ENCODE measurements around the gene MED16. TPM values are rescaled to one million over a fixed set of nuclear protein-coding genes. Genes with fewer than 3 reads are reported as not detected.

MED16 gene
- total RNA-seq, 1 donor from 2014 or later, result 28.8 TPM

GRCh38 chr19:875265-875879 lies 17.6 kb downstream of the MED16 start:
- no peak for DNase-seq (ENCODE audit: low spot score)

DNA sequence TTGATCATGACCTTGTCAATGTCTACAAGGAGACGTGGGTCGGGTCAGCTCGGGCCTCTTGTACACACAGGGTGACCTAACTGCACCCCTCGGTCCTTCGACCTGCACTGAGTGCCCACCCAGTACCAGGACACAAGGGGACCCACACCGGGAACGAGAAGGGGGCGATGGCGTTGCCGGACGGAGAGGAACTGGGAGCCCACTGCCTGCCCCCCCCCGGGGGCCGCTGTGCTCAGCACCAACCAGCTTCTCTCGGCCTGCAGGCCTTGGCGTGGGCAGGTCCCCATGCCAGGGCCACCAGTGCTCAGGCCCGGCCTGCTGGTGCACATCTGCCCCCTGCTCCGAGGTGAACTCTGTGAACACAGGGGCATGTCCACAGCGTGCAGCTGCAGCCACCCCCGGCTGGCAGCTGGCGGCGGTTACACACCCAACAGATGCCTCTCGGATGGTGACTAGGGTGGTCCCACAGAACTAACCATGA lies 19.4 kb downstream of the MED16 start:
- DNase-seq (ENCODE audit: low spot score), result no peak

DNA sequence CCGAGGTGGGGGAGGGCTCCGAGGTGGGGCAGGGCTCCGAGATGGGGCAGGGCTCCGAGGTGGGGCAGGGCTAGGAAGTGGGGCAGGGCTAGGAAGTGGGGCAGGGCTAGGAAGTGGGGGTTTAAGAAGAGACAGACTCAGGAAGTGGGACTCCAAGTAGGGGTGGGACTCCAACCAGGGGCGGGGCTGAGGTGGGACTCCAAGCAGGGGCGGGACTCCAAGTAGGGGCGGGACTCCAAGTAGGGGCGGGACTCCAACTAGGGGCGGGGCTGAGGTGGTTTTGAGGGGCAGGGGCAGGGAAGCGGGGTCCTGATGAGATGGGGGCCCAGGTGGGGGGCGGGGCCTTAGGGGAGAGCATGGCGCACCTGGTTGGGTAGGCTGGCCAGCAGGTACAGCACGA lies 19.9 kb downstream of the MED16 start:
- DNase-seq (ENCODE audit: low spot score), result no peak

DNA sequence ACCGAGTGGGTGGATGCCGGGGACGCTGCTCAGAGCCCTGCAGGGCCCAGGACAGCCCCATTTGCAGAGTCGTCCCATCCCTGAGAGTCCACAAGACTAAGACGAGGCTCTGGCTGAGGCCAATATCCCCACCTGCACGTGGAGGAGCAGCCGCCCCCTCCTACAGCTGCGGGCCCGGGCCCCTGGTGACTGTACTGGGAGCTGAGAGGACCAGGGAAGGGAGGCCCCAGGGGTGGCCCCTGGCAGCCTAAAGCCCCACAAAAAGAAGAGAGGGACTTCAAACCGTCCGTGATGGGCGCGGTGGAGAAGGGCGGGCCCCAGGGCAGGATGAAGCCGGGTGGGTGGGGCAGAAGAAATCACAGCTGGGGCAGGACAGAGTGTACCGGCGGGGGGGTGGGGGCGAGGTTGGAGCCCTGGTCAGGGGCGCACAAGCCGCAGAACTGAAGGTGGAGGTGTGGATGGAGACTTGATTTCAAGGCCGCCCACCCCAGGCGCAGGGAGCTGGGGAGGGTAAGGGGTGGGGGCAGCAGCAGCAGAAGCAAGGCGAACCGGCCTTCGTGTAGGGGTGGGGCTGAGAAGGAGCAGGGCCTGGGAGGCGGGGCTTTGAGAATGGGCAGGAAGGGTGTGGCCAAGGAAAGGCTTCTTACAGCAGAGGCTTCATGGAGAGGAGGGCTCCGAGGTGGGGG lies 20.6 kb downstream of the MED16 start:
- DNase-seq (ENCODE audit: low spot score), result no peak

GRCh38 chr19:871446-872265 lies 21.3 kb downstream of the MED16 start:
- no peak for DNase-seq (ENCODE audit: low spot score)

- no peak for DNase-seq (ENCODE audit: low spot score)
Measured at GRCh38 chr19:870963-871401, 22.0 kb downstream of the MED16 start.

- no peak for DNase-seq (ENCODE audit: low spot score)
Measured at GRCh38 chr19:870314-870713, 22.7 kb downstream of the MED16 start.

DNA sequence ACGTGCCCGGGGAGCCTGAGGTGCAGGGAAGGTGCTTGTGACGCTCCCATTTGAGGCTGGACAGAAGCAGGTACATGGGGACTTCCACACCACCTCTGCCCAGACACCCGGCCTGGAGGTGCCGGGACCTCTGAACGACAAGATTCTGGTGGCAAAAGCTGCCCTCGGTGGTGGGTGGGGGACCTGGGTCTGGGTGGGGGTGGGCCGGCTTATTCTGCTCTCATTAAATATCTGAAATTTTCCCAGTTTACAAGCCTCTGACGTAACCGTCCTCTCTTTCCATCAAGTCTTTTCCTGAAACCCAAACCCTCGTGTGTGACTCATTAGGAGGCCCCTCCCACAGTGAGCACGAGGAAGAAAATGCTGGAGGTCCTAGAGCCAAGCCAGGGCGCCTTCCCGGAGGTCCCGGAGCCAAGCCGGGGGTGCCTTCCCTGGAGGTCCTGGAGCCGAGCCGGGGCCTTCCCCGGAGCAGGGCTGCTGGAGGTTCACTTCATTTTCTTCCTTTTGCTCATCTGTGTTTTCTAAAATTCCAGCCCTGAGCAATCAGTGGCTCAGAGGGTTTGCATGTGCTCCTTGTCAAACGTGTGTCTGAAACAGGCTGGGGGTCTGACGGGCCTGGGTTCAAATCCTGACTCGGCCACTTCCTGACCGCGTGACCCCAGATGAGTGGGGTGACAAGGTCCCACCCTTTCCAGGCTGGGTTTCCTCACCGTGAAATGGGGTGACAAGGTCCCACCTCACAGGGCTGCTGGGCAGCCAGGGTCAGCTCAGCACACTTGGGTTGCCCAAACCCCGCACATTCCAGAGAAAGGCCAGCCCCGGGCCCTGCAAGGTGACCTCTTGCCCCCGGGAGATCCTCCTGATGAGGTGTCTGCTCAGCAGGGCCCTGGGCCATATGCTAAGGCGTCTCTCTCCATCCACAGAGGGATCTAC lies 23.5 kb downstream of the MED16 start:
- DNase-seq (ENCODE audit: low spot score), result no peak

- DNase-seq (ENCODE audit: low spot score), result no peak
Measured at GRCh38 chr19:868458-869244, 24.3 kb downstream of the MED16 start.

DNA sequence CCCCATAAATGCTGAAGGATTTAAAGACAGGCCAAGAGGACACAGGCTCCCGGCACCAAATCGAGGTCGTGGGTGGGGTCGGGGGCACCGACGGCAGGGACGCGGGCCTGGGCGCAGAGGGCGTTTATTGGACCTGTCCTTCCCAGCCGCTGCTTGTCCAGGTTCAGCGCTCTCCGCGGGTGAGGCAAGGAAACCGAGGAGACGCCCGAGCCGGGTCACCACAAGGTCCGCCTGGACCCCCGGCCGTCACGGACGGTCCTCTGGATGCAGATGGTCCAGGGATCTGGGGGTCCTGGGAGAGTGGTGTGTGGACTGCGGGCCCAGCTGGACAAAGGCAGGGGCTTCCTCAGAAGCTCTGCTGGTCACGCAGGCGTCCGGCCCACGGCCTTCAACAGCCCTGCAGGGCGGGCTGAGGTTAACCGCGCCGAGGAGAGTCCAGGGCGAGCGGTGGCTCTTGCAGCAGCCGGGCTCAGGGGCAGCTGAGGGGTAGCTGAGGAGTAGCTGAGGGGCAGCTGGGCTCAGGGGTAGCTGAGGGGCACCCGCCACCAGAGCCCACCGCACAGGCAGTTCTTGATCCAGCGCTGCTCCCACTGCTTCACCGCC lies 25.0 kb downstream of the MED16 start:
- no peak for DNase-seq (ENCODE audit: low spot score)

DNA sequence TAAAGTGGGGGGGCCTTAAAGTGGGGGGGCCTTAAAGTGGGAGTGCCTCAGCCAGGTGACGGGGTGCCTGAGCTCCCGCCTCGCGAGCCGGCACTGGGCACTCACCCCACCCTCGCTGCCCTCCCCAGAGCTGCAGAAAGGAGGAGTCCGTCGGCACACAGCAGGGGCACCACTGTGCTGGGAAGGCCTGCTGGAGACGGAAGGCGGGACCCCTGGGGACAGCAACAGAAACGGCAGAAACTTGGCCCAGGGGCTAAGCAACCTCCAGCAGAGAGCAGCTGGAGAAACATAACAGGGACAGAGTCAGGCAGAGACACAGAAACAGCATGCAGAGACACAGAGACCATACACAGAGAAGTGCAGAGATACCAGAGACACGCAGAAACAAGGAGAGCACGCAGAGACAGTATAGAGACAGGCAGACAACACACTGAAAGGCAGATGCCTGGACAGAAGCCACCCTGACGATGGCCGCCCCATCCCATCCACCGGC lies 25.6 kb downstream of the MED16 start:
- DNase-seq (ENCODE audit: low spot score), result no peak

GRCh38 chr19:866769-867300 lies 26.2 kb downstream of the MED16 start:
- no peak for DNase-seq (ENCODE audit: low spot score)

DNA sequence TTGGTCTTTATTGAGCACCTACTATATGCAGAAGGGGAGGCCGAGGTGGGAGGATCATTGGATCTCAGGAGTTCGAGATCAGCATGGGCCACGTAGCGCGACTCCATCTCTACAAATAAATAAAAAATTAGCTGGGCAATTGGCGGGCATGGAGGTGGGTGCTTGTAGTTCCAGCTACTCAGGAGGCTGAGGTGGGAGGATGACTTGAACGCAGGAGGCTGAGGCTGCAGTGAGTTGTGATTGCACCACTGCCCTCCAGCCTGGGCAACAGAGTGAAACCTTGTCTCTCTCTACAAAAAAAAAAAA lies 29.7 kb downstream of the MED16 start:
- no peak for DNase-seq (ENCODE audit: low spot score)

DNA sequence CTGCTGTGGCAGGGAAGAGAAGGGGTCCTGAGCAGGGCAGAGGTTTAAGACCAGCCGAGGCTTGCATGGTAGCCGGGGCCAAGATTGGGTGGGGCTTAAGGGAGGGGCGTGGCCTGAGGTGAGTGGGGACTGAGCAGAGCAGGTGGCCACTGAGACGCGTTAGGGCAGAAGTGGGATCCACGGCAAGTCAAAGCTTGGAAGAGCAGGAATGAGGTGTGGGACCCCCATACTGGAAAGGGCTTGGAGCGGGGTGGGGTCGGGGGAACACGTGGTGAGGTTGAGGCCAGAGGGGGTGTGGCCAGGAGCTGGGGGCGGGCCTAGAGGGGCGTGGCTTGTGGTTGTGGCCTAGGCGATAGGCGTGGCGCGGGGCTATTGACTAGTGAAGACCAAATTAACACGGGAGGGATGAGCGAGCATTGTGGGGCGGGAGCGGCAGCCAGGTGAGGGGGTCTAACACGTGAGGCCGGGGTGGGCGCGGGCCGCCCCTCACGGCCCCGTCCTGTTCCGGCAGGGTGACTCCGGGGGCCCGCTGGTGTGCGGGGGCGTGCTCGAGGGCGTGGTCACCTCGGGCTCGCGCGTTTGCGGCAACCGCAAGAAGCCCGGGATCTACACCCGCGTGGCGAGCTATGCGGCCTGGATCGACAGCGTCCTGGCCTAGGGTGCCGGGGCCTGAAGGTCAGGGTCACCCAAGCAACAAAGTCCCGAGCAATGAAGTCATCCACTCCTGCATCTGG lies 30.2 kb downstream of the MED16 start:
- DNase-seq (ENCODE audit: low spot score), result no peak

DNA sequence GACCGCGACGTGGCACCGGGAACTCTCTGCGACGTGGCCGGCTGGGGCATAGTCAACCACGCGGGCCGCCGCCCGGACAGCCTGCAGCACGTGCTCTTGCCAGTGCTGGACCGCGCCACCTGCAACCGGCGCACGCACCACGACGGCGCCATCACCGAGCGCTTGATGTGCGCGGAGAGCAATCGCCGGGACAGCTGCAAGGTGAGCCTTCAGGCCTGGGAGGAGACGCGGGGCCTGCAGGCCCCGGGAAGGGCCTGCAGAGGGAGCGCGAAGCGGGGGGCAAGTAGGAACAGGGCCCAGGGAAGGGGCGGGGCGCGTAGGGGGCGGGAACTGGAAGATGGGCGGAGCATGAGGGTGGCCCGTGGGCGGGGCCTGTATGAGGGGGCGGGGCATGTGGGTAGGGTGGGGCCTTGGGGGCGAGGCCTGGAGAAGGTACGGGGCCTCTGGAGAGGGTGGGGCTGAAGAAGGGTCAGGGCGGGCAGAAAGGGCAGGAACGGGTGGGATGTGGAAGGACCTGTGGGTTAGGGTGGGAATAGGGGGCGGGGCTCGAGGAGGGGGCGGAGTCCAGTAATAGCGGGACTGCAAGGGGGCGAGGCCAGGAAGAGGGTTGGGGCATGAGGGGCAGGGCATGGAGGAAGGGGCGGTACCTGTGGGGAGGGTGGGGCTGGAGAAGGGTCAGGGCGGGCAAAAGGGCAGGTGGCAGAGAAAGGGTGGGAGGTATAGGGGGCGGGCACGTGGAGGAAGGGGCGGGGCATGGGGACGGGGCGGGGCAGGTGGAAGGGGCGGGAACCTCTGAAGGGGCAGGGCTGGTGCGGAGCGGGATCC lies 31.0 kb downstream of the MED16 start:
- DNase-seq (ENCODE audit: low spot score), result no peak

DNA sequence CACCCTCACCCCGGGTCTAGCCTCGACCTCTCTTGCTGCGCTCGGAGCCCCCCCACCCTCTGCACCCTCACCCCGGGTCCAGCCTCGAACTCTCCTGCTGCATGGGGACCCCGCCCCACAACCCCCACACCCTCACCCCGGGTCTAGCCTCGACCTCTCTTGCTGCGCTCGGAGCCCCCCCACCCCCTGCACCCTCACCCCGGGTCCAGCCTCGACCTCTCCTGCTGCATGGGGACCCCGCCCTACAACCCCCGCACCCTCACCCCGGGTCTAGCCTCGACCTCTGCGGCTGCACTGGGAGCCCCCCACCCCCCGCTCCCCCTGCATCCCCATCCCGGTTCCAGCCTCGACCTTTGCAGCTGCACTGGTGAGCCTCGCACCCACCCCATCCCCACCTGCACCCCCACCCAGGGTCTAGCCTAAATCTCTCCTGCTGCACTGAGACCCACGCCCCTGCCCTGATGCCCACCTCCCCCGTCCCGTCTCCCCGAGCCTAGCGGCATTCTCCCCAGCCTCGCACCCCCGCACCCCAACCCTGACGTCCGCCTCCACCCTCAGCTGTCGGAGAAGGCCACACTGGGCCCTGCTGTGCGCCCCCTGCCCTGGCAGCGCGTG lies 31.7 kb downstream of the MED16 start:
- DNase-seq (ENCODE audit: low spot score), result no peak

All from mesenteric fat pad (tissue), 1 donor.